GM21723 (cell line): ENCODE measurements around the gene PRICKLE1.

Source experiments
- ATAC-seq: cut with Tn5 transposase; IDR thresholded peaks from one replicate; pipeline ENCODE4 v1.9.1; 2021; ENCODE audit warnings: mild to moderate bottlenecking, moderate library complexity; ENCODE audit not compliant: unreplicated experiment

PRICKLE1 gene

GRCh38 chr12:42588524-42589464, 752 bp downstream of the PRICKLE1 start:
- peak; percentile 41 for ATAC-seq

- no peak for ATAC-seq
These were observed 1.7 kb downstream of the PRICKLE1 start for GRCh38 chr12:42587601-42588523.

- ATAC-seq: no peak
These were observed 3.3 kb downstream of the PRICKLE1 start for GRCh38 chr12:42586268-42586667.

- ATAC-seq: no peak
These were observed 3.7 kb downstream of the PRICKLE1 start for GRCh38 chr12:42585841-42586216.

- ATAC-seq: no peak
These were observed 4.2 kb downstream of the PRICKLE1 start for GRCh38 chr12:42585154-42585840.

GRCh38 chr12:42584651-42585111, 4.9 kb downstream of the PRICKLE1 start:
- ATAC-seq: no peak

GRCh38 chr12:42583016-42583415, 6.5 kb downstream of the PRICKLE1 start:
- ATAC-seq: no peak

GRCh38 chr12:42582498-42582897, 7.0 kb downstream of the PRICKLE1 start:
- ATAC-seq: no peak

- no peak for ATAC-seq
These were observed 7.5 kb downstream of the PRICKLE1 start for GRCh38 chr12:42582050-42582449.

- ATAC-seq: no peak
These were observed 13.2 kb downstream of the PRICKLE1 start for GRCh38 chr12:42576374-42576773.

- ATAC-seq: no peak
These were observed 13.8 kb downstream of the PRICKLE1 start for GRCh38 chr12:42575717-42576116.

- no peak for ATAC-seq
These were observed 14.7 kb downstream of the PRICKLE1 start for GRCh38 chr12:42574851-42575266.

- ATAC-seq: no peak
These were observed 18.1 kb downstream of the PRICKLE1 start for GRCh38 chr12:42571327-42572009.

- ATAC-seq: no peak
These were observed 19.5 kb downstream of the PRICKLE1 start for GRCh38 chr12:42570076-42570475.

- peak; percentile 76 for ATAC-seq
These were observed 20.3 kb downstream of the PRICKLE1 start for GRCh38 chr12:42568952-42569915.

GRCh38 chr12:42565633-42566032, 23.9 kb downstream of the PRICKLE1 start:
- ATAC-seq: no peak

GRCh38 chr12:42564996-42565395, 24.6 kb downstream of the PRICKLE1 start:
- no peak for ATAC-seq

- no peak for ATAC-seq
These were observed 25.0 kb downstream of the PRICKLE1 start for GRCh38 chr12:42564556-42564955.

- no peak for ATAC-seq
These were observed 28.6 kb downstream of the PRICKLE1 start for GRCh38 chr12:42560977-42561376.
